G401.6 (cell line): ENCODE data around the gene GSX1.
"Not testable (repeated sequence)": the region's sequence is repeated elsewhere in the genome, so short reads cannot be mapped to it uniquely, and the experiment has no call there.

Experiments
- FAIRE-seq: peaks from 2 replicates; lab custom pipeline; 2012; peaks lifted over from hg19 to GRCh38; lab: Jason Lieb, UNC

GSX1 gene

DNA sequence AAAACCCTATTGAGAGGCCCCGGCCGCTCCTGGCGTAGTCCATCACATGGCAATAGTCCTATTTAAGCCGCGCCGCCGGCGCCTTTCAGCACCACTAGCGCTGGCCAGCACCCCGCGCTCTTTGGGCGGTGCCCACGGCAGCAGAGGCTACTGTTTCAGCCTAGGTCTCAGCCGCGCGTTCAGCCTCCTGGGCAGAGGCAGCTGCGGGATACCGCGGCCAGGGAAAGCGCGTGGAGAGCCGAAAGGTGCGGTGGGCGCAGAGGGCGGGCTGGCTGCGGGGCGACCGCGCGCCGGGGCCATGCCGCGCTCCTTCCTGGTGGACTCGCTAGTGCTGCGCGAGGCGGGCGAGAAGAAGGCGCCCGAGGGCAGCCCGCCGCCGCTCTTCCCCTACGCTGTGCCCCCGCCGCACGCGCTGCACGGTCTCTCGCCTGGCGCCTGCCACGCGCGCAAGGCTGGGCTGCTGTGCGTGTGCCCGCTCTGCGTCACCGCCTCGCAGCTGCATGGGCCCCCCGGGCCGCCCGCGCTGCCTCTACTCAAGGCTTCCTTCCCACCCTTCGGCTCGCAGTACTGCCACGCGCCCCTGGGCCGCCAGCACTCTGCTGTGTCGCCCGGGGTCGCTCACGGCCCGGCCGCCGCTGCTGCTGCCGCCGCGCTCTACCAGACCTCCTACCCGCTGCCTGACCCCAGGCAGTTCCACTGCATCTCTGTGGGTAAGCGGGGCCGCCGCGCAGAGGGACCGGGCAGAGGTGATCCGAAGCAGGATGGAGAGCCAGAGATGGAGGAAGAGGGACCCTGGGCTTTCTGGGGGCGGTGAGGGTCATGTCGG lies at the start of gene GSX1:
TSS of gene GSX1 (plus strand) at position 91 of the 826 bp plus-strand sequence. CDS start at position 299, 208 bp downstream.
- no peak for FAIRE-seq

- no peak for FAIRE-seq
These were observed 47.5 kb upstream of the GSX1 start for GRCh38 chr13:27744801-27745200.

GRCh38 chr13:27745301-27745700 lies 47.0 kb upstream of the GSX1 start:
- no peak for FAIRE-seq

- FAIRE-seq: not testable (repeated sequence)
These were observed 44.1 kb upstream of the GSX1 start for GRCh38 chr13:27748143-27748542.

GRCh38 chr13:27751953-27752532 lies 40.2 kb upstream of the GSX1 start:
- FAIRE-seq: no peak

- no peak for FAIRE-seq
These were observed 26.6 kb upstream of the GSX1 start for GRCh38 chr13:27765650-27766049.

DNA sequence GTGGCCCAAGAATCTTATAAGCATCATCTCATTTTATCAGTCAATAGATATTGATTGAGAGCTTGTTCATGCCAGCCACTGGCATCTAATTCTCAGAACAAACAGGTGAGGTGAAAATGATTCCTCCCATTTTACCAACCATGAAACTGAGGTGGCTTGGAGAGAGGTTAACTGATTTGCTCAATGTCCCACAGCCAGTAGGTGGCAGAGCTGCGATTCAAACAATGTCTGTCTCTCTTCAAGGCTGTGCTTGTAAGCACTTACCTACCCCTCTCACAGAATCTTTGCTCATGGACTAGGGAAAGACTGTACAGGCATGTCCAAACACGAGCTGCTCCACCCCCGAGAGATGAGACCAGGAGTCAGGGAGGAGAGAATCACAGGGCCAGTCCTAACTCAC lies 21.5 kb upstream of the GSX1 start:
- no peak for FAIRE-seq

- FAIRE-seq: no peak
These were observed 19.4 kb upstream of the GSX1 start for GRCh38 chr13:27772651-27773425.

DNA sequence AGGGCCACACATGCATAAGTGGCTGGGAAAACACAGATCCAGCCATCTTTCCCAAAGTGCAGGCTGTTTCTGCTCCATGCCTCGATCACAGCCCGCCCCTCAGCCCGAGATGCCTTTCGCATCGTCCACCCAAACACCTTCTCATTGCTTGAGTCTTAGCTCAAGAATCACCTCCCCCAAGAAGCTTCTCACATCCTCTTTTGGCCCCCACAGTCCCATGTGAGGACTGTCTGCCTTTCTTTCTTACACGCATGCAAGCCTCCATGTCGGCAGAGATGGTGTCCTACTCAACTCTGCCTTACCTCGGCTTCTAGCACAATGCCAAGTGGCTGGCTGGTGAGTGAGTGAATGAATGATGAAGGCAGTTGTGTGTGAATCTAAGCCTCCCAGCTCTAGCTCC lies 18.1 kb upstream of the GSX1 start:
- FAIRE-seq: no peak

DNA sequence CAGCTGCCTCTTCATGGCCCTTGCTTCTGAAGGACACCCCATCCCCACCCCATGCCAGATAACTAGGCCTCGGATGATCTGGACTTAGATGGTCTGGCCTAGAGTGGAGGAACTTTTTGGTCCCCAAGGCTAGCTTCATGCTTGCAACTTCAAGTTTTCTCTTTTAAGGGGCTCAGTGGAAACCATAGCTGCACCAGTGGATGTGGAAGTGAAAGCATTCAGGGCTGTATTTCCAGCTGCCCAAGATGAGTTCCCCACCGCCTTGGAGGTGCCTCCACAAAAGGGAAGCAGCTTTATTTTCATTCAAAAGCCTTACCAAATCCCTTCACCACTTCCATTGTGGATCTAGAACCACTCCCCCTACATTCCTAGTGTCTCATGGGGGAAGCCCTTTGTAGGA lies 17.6 kb upstream of the GSX1 start:
- FAIRE-seq: no peak

GRCh38 chr13:27775943-27776342 lies 16.3 kb upstream of the GSX1 start:
- no peak for FAIRE-seq

- FAIRE-seq: no peak
These were observed 10.1 kb upstream of the GSX1 start for GRCh38 chr13:27782151-27782550.

GRCh38 chr13:27783111-27783510 lies 9.2 kb upstream of the GSX1 start:
- no peak for FAIRE-seq

GRCh38 chr13:27788271-27788670 lies 4.0 kb upstream of the GSX1 start:
- FAIRE-seq: no peak

- no peak for FAIRE-seq
These were observed 3.2 kb upstream of the GSX1 start for GRCh38 chr13:27789153-27789494.

- no peak for FAIRE-seq
These were observed 2.6 kb upstream of the GSX1 start for GRCh38 chr13:27789495-27790303.

DNA sequence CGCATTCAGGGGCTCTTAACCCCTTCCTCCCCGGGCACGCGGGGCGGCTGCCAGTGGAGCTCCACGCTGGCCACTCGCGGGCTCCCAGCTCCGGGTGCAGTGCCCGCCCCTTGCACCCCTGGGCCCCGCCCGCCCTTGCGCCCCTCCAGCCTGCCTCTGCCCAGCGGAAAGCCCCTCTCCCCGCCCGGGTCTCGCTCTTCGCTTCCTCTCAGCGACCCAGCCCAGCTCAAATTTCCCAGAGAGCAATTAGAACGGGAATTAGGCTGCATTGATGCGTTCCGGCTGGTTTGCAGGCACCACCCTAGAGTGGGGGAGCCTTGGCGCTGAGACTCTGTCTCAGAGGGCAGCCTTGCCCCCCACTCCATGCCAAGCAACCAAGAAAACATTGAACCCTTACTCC lies 1.8 kb upstream of the GSX1 start:
- FAIRE-seq: no peak

DNA sequence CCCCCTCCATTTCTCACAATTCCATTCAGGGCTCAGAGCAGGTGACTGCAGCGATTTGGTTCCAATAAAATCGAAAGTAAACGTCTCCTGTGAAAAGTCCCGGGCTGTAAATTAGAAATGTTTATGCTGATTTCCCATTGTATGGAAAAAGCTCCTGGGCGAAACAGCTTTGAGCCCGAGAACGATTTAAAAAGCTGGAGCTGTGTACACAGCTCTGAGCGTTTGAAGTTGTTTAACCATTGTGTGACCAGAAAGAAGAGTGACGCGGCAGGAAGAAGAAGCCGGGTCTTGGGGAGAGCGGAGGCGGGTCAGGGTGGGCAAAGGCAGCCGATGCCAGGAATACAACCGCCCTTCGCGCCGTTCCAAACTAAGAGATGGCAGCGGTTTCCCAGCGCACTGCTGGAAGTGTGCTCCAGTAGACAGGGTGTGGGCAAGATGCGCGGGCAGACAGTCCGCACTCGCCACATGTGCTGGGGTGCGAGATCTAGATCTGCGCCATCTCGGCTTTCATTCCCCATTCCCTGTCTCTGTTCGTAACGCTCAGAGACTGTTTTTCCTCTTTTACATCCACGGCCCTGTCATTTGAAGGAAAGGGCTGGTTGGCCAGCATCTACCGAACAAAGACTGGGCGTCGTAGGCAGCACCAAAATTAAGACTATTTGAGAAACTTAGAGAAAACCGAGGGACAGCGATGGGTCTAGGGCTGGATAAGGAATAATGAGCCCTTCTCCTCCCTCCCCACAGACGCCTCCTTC lies 960 bp upstream of the GSX1 start:
- FAIRE-seq: no peak

DNA sequence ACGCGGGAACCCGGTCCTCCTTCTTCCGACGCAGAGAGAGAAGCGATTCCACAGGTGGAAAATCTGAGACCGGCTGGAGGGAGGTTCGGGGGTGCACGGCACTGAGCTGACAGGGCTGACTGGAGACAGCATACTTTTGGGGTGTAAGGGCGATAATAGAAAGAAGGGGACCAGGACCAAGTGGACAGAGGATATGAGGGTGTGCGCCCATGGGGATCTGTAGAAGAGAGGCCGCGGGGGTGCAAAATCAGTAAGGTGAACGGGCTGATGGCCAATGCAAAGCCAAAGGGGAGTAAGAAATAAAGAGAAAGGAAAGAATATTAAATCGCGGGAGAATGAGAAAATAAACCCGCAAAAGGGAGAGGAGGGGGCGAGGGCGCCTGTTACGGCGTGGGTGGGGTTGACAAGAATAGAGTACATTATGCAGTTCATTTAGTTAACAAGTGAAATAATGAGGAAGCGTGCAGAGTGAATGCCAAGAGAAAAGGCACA lies 336 bp upstream of the GSX1 start:
- no peak for FAIRE-seq

GRCh38 chr13:27793507-27794367 lies 1.5 kb downstream of the GSX1 start:
- FAIRE-seq: no peak

DNA sequence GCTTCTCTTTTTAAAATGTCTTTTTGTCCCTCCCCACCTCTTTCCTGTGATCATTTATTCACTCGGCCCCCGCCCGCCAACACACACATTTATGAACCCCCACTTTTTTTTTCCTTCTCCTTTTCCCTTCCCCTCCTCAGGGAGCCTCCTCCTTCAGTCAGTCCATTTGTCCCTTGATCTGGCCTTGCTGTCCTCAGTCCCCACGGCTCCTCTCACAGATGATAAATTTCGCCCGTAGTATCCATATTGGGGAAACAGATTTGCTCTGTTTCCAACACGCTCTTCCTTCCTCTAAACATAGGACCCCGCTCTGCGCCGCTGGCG lies 2.0 kb downstream of the GSX1 start:
- FAIRE-seq: no peak
